Inferior parietal cortex (tissue), 1 donor: ENCODE data around the gene CPLANE1.

Source experiments
- DNase-seq: peaks from one replicate; pipeline ENCODE4 v3.0.0-alpha.2; 2016; ENCODE audit errors: extremely low spot score

Gene CPLANE1

GRCh38 chr5:37071487-37071886 lies 177.7 kb downstream of the CPLANE1 start:
- no peak for DNase-seq

GRCh38 chr5:37064442-37064841 lies 184.7 kb downstream of the CPLANE1 start:
- no peak for DNase-seq

GRCh38 chr5:37063739-37064138 lies 185.4 kb downstream of the CPLANE1 start:
- DNase-seq: no peak

- DNase-seq: no peak
Observed at GRCh38 chr5:37060030-37060429, 189.1 kb downstream of the CPLANE1 start.

GRCh38 chr5:37056762-37057161 lies 192.4 kb downstream of the CPLANE1 start:
- no peak for DNase-seq
